ENCODE measurements around the gene MROH2A.
"Not testable (repeated sequence)": the region's sequence is repeated elsewhere in the genome, so short reads cannot be mapped to it uniquely, and the experiment has no call there.

MROH2A gene

GRCh38 chr2:233865838-233866237 lies 87.7 kb downstream of the MROH2A start:
- DNase-seq = no peak

DNA sequence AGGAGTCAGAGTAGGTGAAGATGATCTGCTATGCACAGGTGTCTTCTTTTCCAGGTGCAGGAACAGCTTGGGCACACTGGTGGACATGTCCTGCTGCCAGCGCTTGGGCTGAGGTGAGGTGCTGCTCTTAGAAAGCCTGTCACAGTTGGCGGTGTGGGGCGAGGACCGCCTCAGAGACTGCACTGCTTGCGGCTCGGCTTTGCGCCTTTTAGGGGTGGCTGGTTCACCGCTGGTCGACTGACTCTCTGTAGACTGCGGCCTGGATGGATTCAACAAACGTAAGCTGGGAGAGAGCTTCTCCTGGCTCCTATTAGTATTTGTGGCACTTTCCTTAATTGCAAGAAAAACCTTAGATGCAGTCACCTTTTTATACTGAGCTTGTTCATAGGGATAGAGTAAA lies 88.3 kb downstream of the MROH2A start:
- no peak for DNase-seq

DNA sequence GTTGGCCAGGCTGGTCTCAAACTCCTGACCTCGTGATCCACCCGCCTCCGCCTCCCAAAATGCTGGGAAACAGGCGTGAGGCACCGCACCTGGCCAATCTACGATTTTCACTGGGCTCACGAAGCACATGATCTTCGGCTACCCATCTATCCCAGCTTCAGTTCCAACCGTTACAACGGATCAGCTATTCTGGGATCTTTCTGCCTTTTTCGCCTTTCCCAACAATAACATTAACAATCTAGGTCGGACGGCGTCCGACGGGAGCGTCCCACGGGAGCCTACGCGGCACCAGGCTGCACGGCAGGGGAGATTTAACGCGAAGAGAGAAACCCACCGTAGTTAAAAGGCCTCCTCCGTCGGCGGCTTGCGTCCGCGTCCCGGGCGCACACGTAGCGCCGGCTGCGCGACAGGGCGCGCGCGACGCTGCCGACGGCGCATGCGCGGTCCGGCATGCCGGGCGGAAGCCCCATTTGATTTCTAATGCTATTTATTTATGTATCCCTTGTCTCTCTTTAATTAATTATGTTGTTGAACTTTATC lies 89.9 kb downstream of the MROH2A start, which contains the start of gene MSL3B:
TSS of gene MSL3B (minus strand) at position 394 of the 540 bp plus-strand sequence.
- DNase-seq = peak; percentile 46 to 55

GRCh38 chr2:233871432-233871831 lies 93.3 kb downstream of the MROH2A start:
- DNase-seq = no peak

DNA sequence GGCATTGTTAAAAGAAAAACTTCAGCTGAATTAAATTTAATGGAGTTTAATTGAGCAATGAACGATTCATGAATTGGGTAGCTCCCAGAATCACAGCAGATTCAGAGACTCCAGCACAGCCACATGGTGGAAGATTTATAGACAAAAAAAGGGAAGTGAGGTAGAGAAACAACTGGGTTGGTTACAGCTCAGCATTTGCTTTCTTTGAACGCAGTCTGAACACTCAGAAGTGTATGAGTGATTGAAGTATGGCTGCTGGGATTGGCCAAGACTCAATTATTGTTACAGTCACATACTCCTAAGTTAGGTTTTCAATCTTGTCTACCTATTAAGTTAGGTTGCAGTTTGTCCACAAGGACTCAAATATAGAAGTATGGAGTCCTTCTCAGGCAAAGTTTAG lies 94.0 kb downstream of the MROH2A start:
- not testable (repeated sequence) for DNase-seq

DNA sequence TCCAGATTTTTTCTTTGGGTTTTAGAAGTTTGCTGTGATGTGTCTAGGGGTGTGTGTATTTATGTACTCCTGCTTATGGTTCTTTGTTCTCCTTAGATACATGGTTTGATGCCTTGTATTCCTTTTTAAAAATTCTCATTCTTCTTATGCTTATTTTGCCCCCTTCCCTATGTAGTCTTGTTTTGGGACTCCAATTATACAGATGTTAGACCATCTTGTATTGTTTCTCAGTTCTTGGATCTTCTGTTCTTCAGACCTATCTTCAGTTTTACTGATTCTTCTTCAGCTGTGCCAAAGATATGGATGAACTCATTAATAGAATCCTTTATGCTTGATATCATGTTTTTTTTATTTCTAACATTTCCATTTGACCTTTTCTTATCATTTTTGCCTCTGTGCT lies 104.2 kb downstream of the MROH2A start:
- no peak for DNase-seq

All from activated CD4-positive, alpha-beta T cell treated with anti-CD3 and anti-CD28 coated beads, Interleukin-2, amount 50 U/mL, for 48 hours (primary cell).